GM23338 (cell line): ENCODE data around the gene SPINT2. TPM values are rescaled to one million over a fixed set of nuclear protein-coding genes. Genes with fewer than 3 reads are reported as not detected.

ENCODE experiments used
- ATAC-seq: fragments of 200-7000 bp; cut with Tn5 transposase; 3 replicates; pipeline ENCODE4 v1.9.1; 2020
- DNase-seq: peaks from one replicate; pipeline ENCODE4 v3.0.0-alpha.2; 2015; ENCODE audit warnings: low spot score
- H2AFZ ChIP-seq: fragments of 200-600 bp; sonication (generic); 2 replicates; pipeline ENCODE4 v1.8.0; 2016; ENCODE audit warnings: antibody characterized with exemption, mild to moderate bottlenecking, moderate library complexity
- H3F3A ChIP-seq: fragments of 200-600 bp; sonication (generic); replicated peaks from 2 replicates; pipeline ENCODE4 v1.8.0; 2017; ENCODE audit warnings: antibody characterized with exemption, mixed run types, low read depth
- H3K27ac ChIP-seq: fragments of 200-600 bp; sonication (generic); 2 replicates; pipeline ENCODE4 v1.6.1; 2016; ENCODE audit warnings: low read depth
- H3K27me3 ChIP-seq: fragments of 200-600 bp; sonication (generic); 2 replicates; pipeline ENCODE4 v1.8.0; 2016; ENCODE audit warnings: mild to moderate bottlenecking, mixed run types, moderate library complexity; ENCODE audit not compliant: insufficient read depth
- H3K36me3 ChIP-seq: fragments of 200-600 bp; sonication (generic); 2 replicates; pipeline ENCODE4 v1.8.0; 2016; ENCODE audit warnings: mild to moderate bottlenecking; ENCODE audit not compliant: insufficient read depth
- H3K4me1 ChIP-seq: fragments of 200-600 bp; sonication (generic); 2 replicates; pipeline ENCODE4 v1.8.0; 2016; ENCODE audit warnings: mild to moderate bottlenecking, moderate library complexity; ENCODE audit not compliant: insufficient read depth
- H3K4me2 ChIP-seq: fragments of 200-600 bp; sonication (generic); 2 replicates; pipeline ENCODE4 v1.7.1; 2017; ENCODE audit warnings: mixed run types
- H3K4me3 ChIP-seq: fragments of 200-600 bp; sonication (generic); 2 replicates; pipeline ENCODE4 v1.6.1; 2016; ENCODE audit warnings: mixed run types
- H3K79me2 ChIP-seq: fragments of 200-600 bp; sonication (generic); replicated peaks from 2 replicates; pipeline ENCODE4 v1.8.0; 2017; ENCODE audit warnings: mild to moderate bottlenecking; ENCODE audit not compliant: insufficient read depth
- H3K9me2 ChIP-seq: fragments of 200-600 bp; sonication (generic); 2 replicates; pipeline ENCODE4 v1.8.0; 2017; ENCODE audit not compliant: insufficient read depth
- H4K20me1 ChIP-seq: fragments of 200-600 bp; sonication (generic); replicated peaks from 2 replicates; pipeline ENCODE4 v1.8.0; 2017; ENCODE audit warnings: mild to moderate bottlenecking; ENCODE audit not compliant: insufficient read depth
- H3K27ac Mint-ChIP-seq: 2 replicates; pipeline ENCODE4 v1.8.0; 2020; ENCODE audit warnings: inconsistent platforms, mild to moderate bottlenecking, moderate library complexity, mixed read lengths
- H3K27me3 Mint-ChIP-seq: 3 replicates; pipeline ENCODE4 v1.8.0; 2022; ENCODE audit warnings: low read depth, mild to moderate bottlenecking, moderate library complexity, mixed read lengths, inconsistent platforms; ENCODE audit not compliant: insufficient read depth, poor library complexity
- H3K36me3 Mint-ChIP-seq: 3 replicates; pipeline ENCODE4 v1.8.0; 2021; ENCODE audit warnings: low read depth, mild to moderate bottlenecking, inconsistent platforms, moderate library complexity, mixed read lengths
- H3K4me1 Mint-ChIP-seq: 3 replicates; pipeline ENCODE4 v1.8.0; 2020; ENCODE audit warnings: mild to moderate bottlenecking, inconsistent platforms, mixed read lengths
- H3K4me3 Mint-ChIP-seq: 3 replicates; pipeline ENCODE4 v1.8.0; 2021; ENCODE audit warnings: moderate library complexity, mild to moderate bottlenecking, inconsistent platforms, mixed read lengths
- H3K9me3 Mint-ChIP-seq: 3 replicates; pipeline ENCODE4 v1.8.0; 2020; ENCODE audit warnings: moderate library complexity, mild to moderate bottlenecking, inconsistent platforms, mixed read lengths
- CREB1 ChIP-seq: fragments of 250-450 bp; sonication (Bioruptor Pico); IDR thresholded peaks from 2 replicates; pipeline ENCODE4 v1.5.0; 2020; ENCODE audit warnings: low read depth, mild to moderate bottlenecking, moderate library complexity
- ETS1 ChIP-seq: IDR thresholded peaks from 2 replicates; pipeline ENCODE4 v1.6.1; 2016; ENCODE audit warnings: antibody characterized with exemption
- EZH2 ChIP-seq: fragments of 200-600 bp; sonication (generic); IDR thresholded peaks from one replicate; pipeline ENCODE4 v1.8.0; 2017; ENCODE audit warnings: antibody characterized with exemption, mild to moderate bottlenecking, low read depth; ENCODE audit not compliant: unreplicated experiment
- EZH2phosphoT487 ChIP-seq: fragments of 200-600 bp; sonication (generic); IDR thresholded peaks from one replicate; pipeline ENCODE4 v1.8.1; 2018; ENCODE audit warnings: antibody characterized with exemption; ENCODE audit not compliant: unreplicated experiment
- JUNB ChIP-seq: IDR thresholded peaks from one replicate; pipeline ENCODE4 v1.6.1; 2016; ENCODE audit warnings: antibody characterized with exemption; ENCODE audit not compliant: unreplicated experiment
- NANOG ChIP-seq: IDR thresholded peaks from 2 replicates; pipeline ENCODE4 v1.6.1; 2016; ENCODE audit warnings: antibody characterized with exemption, borderline replicate concordance
- POLR2AphosphoS5 ChIP-seq: IDR thresholded peaks from 2 replicates; pipeline ENCODE4 v1.6.1; 2016; ENCODE audit warnings: antibody characterized with exemption, low read depth
- STAT1 ChIP-seq: IDR thresholded peaks from one replicate; pipeline ENCODE4 v1.6.1; 2016; ENCODE audit warnings: antibody characterized with exemption; ENCODE audit not compliant: unreplicated experiment
- ZNF114 ChIP-seq: fragments of 250-450 bp; sonication (Bioruptor Pico); IDR thresholded peaks from 2 replicates; pipeline ENCODE4 v1.5.0; 2020; ENCODE audit warnings: mild to moderate bottlenecking, moderate library complexity
- ZNF331 ChIP-seq: fragments of 250-450 bp; sonication (Bioruptor Pico); IDR thresholded peaks from 2 replicates; pipeline ENCODE4 v1.5.0; 2020; ENCODE audit warnings: low read depth, mild to moderate bottlenecking, moderate library complexity
- polyA plus RNA-seq: library from polyadenylated mRNA; unstranded; fragments of >200 nt; fragmentation: Nextera tagmentation; extraction: Ambion mirVana; gene quantifications from 2 replicates; pipeline ENCODE4 v1.2.1, GENCODE V29; 2016
- total RNA-seq: library from RNA; depleted of rRNA; stranded (reverse); fragments of >200 nt; shearing (Covaris generic); gene quantifications from 2 replicates; pipeline ENCODE4 v1.2.3, GENCODE V29; 2014
- TF ChIP-seq, protein P1 (sequence below): IDR thresholded peaks from one replicate; pipeline ENCODE4 v1.6.1; 2018; ENCODE audit warnings: antibody characterized with exemption; ENCODE audit not compliant: unreplicated experiment
- TF ChIP-seq, protein P2 (sequence below), 2 experiments: fragments of 200-600 bp in 1 of 2; sonication (generic) in 1 of 2; conservative IDR thresholded peaks; 2 replicates each; pipeline versions ENCODE4 v1.5.1 to v1.6.1; 2016 to 2017; ENCODE audit warnings: antibody characterized with exemption in 2 of 2, low read depth in 2 of 2, mild to moderate bottlenecking in 2 of 2, moderate library complexity in 1 of 2

Gene SPINT2
- total and polyA plus RNA-seq, 2 experiments from 2014 or later: 319 to 468 TPM

GRCh38 chr19:38263689-38264485 is 486 bp upstream of the SPINT2 start:
- Mint-ChIP-seq H3K4me1 (peaks cover 48% of the 10 kb centered on the region), H3K9me3 (no peaks in the 10 kb centered on the region), H3K36me3 (no peaks in the 10 kb centered on the region; the same call in 2 of the 3 replicates), H3K4me3 (peak overlapping the region; percentile 72), H3K27ac (peak overlapping the region; percentile 96), H3K27me3 (peaks cover 20% of the 10 kb centered on the region)
- Histone ChIP-seq H3K4me1 (peaks cover 52% of the 10 kb centered on the region), H3K27me3 (no peaks in the 10 kb centered on the region), H3F3A (peaks cover 31% of the 10 kb centered on the region), H2AFZ (peak overlapping the region; percentile 94), H3K9me2 (no peaks in the 10 kb centered on the region), H3K36me3 (no peaks in the 10 kb centered on the region), H4K20me1 (peaks cover 29% of the 10 kb centered on the region), H3K4me3 (peak overlapping the region; percentile 96), H3K4me2 (peak overlapping the region; percentile 99), H3K79me2 (peaks cover 41% of the 10 kb centered on the region), H3K27ac (peak overlapping the region; percentile 100)
- DNase-seq (peak; percentile 93), ATAC-seq (peak; percentile 78)
- no peak for TF ChIP-seq JUNB
- TF ChIP-seq CREB1: peak; percentile 54
- TF ChIP-seq EZH2phosphoT487: no peak

- Histone ChIP-seq H2AFZ (no peak overlapping the region), H3K79me2 (peaks cover 55% of the 10 kb centered on the region), H3K4me3 (peak overlapping the region; percentile 96), H3K4me2 (peak overlapping the region; percentile 99), H3K36me3 (no peaks in the 10 kb centered on the region), H3K27me3 (no peaks in the 10 kb centered on the region), H4K20me1 (peaks cover 31% of the 10 kb centered on the region), H3K9me2 (no peaks in the 10 kb centered on the region), H3F3A (peaks cover 31% of the 10 kb centered on the region), H3K4me1 (peaks cover 53% of the 10 kb centered on the region), H3K27ac (peak overlapping the region; percentile 98)
- peak overlapping the region; percentile 95 for H3K4me3 Mint-ChIP-seq
- H3K36me3 Mint-ChIP-seq: peaks cover 5% of the 10 kb centered on the region; the same call in 2 of the 3 replicates
- peak; percentile 6 for ATAC-seq
- peaks cover 54% of the 10 kb centered on the region for H3K4me1 Mint-ChIP-seq
- DNase-seq: peak; percentile 62
- H3K27ac Mint-ChIP-seq: peak overlapping the region; percentile 96
- H3K9me3 Mint-ChIP-seq: no peaks in the 10 kb centered on the region
- peaks cover 20% of the 10 kb centered on the region for H3K27me3 Mint-ChIP-seq
- no peak for TF ChIP-seq ZNF331 (CRISPR knock-in tag)
- no peak for TF ChIP-seq STAT1
- no peak for TF ChIP-seq ETS1
- no peak for TF ChIP-seq EZH2
- TF ChIP-seq JUNB: no peak
- TF ChIP-seq POLR2AphosphoS5: no peak
- TF ChIP-seq EZH2phosphoT487: no peak
- TF ChIP-seq CREB1: no peak
- no peak for TF ChIP-seq ZNF114 (CRISPR knock-in tag)
- TF ChIP-seq, protein P1, sequence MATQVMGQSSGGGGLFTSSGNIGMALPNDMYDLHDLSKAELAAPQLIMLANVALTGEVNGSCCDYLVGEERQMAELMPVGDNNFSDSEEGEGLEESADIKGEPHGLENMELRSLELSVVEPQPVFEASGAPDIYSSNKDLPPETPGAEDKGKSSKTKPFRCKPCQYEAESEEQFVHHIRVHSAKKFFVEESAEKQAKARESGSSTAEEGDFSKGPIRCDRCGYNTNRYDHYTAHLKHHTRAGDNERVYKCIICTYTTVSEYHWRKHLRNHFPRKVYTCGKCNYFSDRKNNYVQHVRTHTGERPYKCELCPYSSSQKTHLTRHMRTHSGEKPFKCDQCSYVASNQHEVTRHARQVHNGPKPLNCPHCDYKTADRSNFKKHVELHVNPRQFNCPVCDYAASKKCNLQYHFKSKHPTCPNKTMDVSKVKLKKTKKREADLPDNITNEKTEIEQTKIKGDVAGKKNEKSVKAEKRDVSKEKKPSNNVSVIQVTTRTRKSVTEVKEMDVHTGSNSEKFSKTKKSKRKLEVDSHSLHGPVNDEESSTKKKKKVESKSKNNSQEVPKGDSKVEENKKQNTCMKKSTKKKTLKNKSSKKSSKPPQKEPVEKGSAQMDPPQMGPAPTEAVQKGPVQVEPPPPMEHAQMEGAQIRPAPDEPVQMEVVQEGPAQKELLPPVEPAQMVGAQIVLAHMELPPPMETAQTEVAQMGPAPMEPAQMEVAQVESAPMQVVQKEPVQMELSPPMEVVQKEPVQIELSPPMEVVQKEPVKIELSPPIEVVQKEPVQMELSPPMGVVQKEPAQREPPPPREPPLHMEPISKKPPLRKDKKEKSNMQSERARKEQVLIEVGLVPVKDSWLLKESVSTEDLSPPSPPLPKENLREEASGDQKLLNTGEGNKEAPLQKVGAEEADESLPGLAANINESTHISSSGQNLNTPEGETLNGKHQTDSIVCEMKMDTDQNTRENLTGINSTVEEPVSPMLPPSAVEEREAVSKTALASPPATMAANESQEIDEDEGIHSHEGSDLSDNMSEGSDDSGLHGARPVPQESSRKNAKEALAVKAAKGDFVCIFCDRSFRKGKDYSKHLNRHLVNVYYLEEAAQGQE: no peak
- no peak for TF ChIP-seq NANOG
- TF ChIP-seq, protein P2, sequence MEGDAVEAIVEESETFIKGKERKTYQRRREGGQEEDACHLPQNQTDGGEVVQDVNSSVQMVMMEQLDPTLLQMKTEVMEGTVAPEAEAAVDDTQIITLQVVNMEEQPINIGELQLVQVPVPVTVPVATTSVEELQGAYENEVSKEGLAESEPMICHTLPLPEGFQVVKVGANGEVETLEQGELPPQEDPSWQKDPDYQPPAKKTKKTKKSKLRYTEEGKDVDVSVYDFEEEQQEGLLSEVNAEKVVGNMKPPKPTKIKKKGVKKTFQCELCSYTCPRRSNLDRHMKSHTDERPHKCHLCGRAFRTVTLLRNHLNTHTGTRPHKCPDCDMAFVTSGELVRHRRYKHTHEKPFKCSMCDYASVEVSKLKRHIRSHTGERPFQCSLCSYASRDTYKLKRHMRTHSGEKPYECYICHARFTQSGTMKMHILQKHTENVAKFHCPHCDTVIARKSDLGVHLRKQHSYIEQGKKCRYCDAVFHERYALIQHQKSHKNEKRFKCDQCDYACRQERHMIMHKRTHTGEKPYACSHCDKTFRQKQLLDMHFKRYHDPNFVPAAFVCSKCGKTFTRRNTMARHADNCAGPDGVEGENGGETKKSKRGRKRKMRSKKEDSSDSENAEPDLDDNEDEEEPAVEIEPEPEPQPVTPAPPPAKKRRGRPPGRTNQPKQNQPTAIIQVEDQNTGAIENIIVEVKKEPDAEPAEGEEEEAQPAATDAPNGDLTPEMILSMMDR (conservative IDR thresholded peaks at IDR 0.05; ENCODE audit: low read depth in 2 of 2): no peak
Measured at GRCh38 chr19:38265213-38265861, 964 bp downstream of the SPINT2 start.
